Smooth muscle cell (in vitro differentiated cells): Measurements from ENCODE around the gene SLC2A4. TPM values are rescaled to one million over a fixed set of nuclear protein-coding genes. Genes with fewer than 3 reads are reported as not detected.

Experiments used
- DNase-seq: peaks from one replicate; lab custom pipeline; 2025; ENCODE audit not compliant: unreplicated experiment; lab: John Stamatoyannopoulos, UW
- H2AFZ ChIP-seq: fragments of 200-600 bp; sonication (generic); 2 replicates; pipeline ENCODE4 v1.6.0; 2016; ENCODE audit warnings: antibody characterized with exemption, low read depth, mild to moderate bottlenecking
- H3F3A ChIP-seq: fragments of 200-600 bp; sonication (generic); 2 replicates; pipeline ENCODE4 v1.6.0; 2017; ENCODE audit warnings: antibody characterized with exemption, low read depth
- H3K27ac ChIP-seq: fragments of 200-600 bp; sonication (generic); 2 replicates; pipeline ENCODE4 v1.5.1; 2016; ENCODE audit warnings: low read depth, mild to moderate bottlenecking
- H3K27me3 ChIP-seq: fragments of 200-600 bp; sonication (generic); 2 replicates; pipeline ENCODE4 v1.6.1; 2016; ENCODE audit warnings: low read depth, mild to moderate bottlenecking
- H3K36me3 ChIP-seq: fragments of 200-600 bp; sonication (generic); 2 replicates; pipeline ENCODE4 v1.5.1; 2016; ENCODE audit warnings: low read depth
- H3K4me1 ChIP-seq: fragments of 200-600 bp; sonication (generic); 2 replicates; pipeline ENCODE4 v1.5.1; 2016; ENCODE audit warnings: low read depth
- H3K4me2 ChIP-seq: fragments of 200-600 bp; sonication (generic); 2 replicates; pipeline ENCODE4 v1.6.0; 2016; ENCODE audit warnings: mild to moderate bottlenecking
- H3K4me3 ChIP-seq: fragments of 200-600 bp; sonication (generic); 2 replicates; pipeline ENCODE4 v1.5.1; 2016; ENCODE audit warnings: mild to moderate bottlenecking
- H3K79me2 ChIP-seq: fragments of 200-600 bp; sonication (generic); 2 replicates; pipeline ENCODE4 v1.6.0; 2016; ENCODE audit warnings: low read depth, mild to moderate bottlenecking
- H3K9ac ChIP-seq: fragments of 200-600 bp; sonication (generic); 2 replicates; pipeline ENCODE4 v1.6.0; 2016; ENCODE audit warnings: low read depth
- H3K9me3 ChIP-seq: fragments of 200-600 bp; sonication (generic); replicated peaks from 2 replicates; pipeline ENCODE4 v1.5.1; 2016; ENCODE audit warnings: low read depth
- H4K20me1 ChIP-seq: fragments of 200-600 bp; sonication (generic); 2 replicates; pipeline ENCODE4 v1.6.0; 2016; ENCODE audit warnings: low read depth
- WGBS: methylation state at CpG from one replicate; pipeline ENCODE4 v1.1.7; 2016; ENCODE audit warnings: low lambda C conversion rate; 5-methylcytosine and 5-hydroxymethylcytosine counted together
- polyA plus RNA-seq: library from polyadenylated mRNA; unstranded; fragments of >200 nt; fragmentation: Nextera tagmentation; extraction: Ambion mirVana; gene quantifications from 2 replicates; pipeline ENCODE4 v1.2.1, GENCODE V29; 2016
- total RNA-seq: library from RNA; depleted of rRNA; stranded (reverse); fragments of >200 nt; gene quantifications from 2 replicates; pipeline ENCODE4 v1.2.3, GENCODE V29; 2014
- TF ChIP-seq, protein P1 (sequence below): fragments of 200-600 bp; sonication (generic); IDR thresholded peaks from 2 replicates; pipeline ENCODE4 v1.5.1; 2017; ENCODE audit warnings: borderline replicate concordance, mild to moderate bottlenecking, antibody characterized with exemption; ENCODE audit not compliant: insufficient read depth, poor library complexity, severe bottlenecking

SLC2A4 gene
- total and polyA plus RNA-seq, 2 experiments from 2014 or later = not detected

- Histone ChIP-seq H2AFZ (no peak overlapping the region), H3K9ac (no peak overlapping the region), H3K36me3 (no peaks in the 10 kb centered on the region), H3K27ac (no peak overlapping the region), H3K4me3 (no peak overlapping the region), H3K9me3 (no peaks in the 10 kb centered on the region), H3K27me3 (no peaks in the 10 kb centered on the region), H3F3A (peaks cover 18% of the 10 kb centered on the region), H3K4me1 (peaks cover 6% of the 10 kb centered on the region), H4K20me1 (peaks cover 16% of the 10 kb centered on the region), H3K79me2 (peaks cover 10% of the 10 kb centered on the region), H3K4me2 (no peak overlapping the region)
- no peak for DNase-seq
- TF ChIP-seq, protein P1, sequence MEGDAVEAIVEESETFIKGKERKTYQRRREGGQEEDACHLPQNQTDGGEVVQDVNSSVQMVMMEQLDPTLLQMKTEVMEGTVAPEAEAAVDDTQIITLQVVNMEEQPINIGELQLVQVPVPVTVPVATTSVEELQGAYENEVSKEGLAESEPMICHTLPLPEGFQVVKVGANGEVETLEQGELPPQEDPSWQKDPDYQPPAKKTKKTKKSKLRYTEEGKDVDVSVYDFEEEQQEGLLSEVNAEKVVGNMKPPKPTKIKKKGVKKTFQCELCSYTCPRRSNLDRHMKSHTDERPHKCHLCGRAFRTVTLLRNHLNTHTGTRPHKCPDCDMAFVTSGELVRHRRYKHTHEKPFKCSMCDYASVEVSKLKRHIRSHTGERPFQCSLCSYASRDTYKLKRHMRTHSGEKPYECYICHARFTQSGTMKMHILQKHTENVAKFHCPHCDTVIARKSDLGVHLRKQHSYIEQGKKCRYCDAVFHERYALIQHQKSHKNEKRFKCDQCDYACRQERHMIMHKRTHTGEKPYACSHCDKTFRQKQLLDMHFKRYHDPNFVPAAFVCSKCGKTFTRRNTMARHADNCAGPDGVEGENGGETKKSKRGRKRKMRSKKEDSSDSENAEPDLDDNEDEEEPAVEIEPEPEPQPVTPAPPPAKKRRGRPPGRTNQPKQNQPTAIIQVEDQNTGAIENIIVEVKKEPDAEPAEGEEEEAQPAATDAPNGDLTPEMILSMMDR = no peak
- WGBS = 95% methylated on average over 13 of the region's 13 CpGs
Observed at GRCh38 chr17:7318121-7318860, 36.8 kb downstream of the SLC2A4 start.

- H3K27me3 ChIP-seq = no peaks in the 10 kb centered on the region
- H3K9me3 ChIP-seq = no peaks in the 10 kb centered on the region
- H3K9ac ChIP-seq = no peak overlapping the region
- no peaks in the 10 kb centered on the region for H3K36me3 ChIP-seq
- H2AFZ ChIP-seq = no peak overlapping the region
- no peak for DNase-seq
- H4K20me1 ChIP-seq = no peaks in the 10 kb centered on the region
- H3F3A ChIP-seq = peaks cover 2% of the 10 kb centered on the region
- H3K4me3 ChIP-seq = no peak overlapping the region
- no peak overlapping the region for H3K4me2 ChIP-seq
- H3K27ac ChIP-seq = no peak overlapping the region
- 97% methylated on average over 15 of the region's 15 CpGs for WGBS
- H3K4me1 ChIP-seq = no peaks in the 10 kb centered on the region
- no peaks in the 10 kb centered on the region for H3K79me2 ChIP-seq
- TF ChIP-seq, protein P1 = no peak
Observed at GRCh38 chr17:7321466-7321865, 39.9 kb downstream of the SLC2A4 start.

GRCh38 chr17:7322520-7323194 lies 41.1 kb downstream of the SLC2A4 start:
- 98% methylated on average over 22 of the region's 22 CpGs for WGBS
- no peaks in the 10 kb centered on the region for H3K9me3 ChIP-seq
- H3K9ac ChIP-seq = no peak overlapping the region
- H3K27me3 ChIP-seq = no peaks in the 10 kb centered on the region
- H3K79me2 ChIP-seq = no peaks in the 10 kb centered on the region
- no peak overlapping the region for H3K4me3 ChIP-seq
- H3K27ac ChIP-seq = no peak overlapping the region
- TF ChIP-seq, protein P1 = no peak
- no peaks in the 10 kb centered on the region for H4K20me1 ChIP-seq
- no peak for DNase-seq
- no peak overlapping the region for H2AFZ ChIP-seq
- no peak overlapping the region for H3K4me2 ChIP-seq
- H3K4me1 ChIP-seq = no peaks in the 10 kb centered on the region
- no peaks in the 10 kb centered on the region for H3K36me3 ChIP-seq
- H3F3A ChIP-seq = no peaks in the 10 kb centered on the region
